HG02588 (cell line): ENCODE data around the gene MUCL3.
"Not testable (repeated sequence)": the region's sequence is repeated elsewhere in the genome, so short reads cannot be mapped to it uniquely, and the experiment has no call there.

ENCODE experiments used
- ATAC-seq: cut with Tn5 transposase; IDR thresholded peaks from one replicate; pipeline ENCODE4 v1.9.1; 2021; ENCODE audit warnings: mild to moderate bottlenecking, moderate library complexity; ENCODE audit not compliant: unreplicated experiment

MUCL3 gene

GRCh38 chr6:30912746-30913520 lies 27.8 kb upstream of the MUCL3 start:
- no peak for ATAC-seq

- ATAC-seq = peak; percentile 17
Measured at GRCh38 chr6:30913721-30914075, 27.1 kb upstream of the MUCL3 start.

GRCh38 chr6:30914076-30914853 lies 26.5 kb upstream of the MUCL3 start, which contains the start of gene VARS2:
TSS of gene VARS2 (plus strand) at chr6:30914238. CDS start at chr6:30914837, 599 bp downstream.
- ATAC-seq = peak; percentile 90

DNA sequence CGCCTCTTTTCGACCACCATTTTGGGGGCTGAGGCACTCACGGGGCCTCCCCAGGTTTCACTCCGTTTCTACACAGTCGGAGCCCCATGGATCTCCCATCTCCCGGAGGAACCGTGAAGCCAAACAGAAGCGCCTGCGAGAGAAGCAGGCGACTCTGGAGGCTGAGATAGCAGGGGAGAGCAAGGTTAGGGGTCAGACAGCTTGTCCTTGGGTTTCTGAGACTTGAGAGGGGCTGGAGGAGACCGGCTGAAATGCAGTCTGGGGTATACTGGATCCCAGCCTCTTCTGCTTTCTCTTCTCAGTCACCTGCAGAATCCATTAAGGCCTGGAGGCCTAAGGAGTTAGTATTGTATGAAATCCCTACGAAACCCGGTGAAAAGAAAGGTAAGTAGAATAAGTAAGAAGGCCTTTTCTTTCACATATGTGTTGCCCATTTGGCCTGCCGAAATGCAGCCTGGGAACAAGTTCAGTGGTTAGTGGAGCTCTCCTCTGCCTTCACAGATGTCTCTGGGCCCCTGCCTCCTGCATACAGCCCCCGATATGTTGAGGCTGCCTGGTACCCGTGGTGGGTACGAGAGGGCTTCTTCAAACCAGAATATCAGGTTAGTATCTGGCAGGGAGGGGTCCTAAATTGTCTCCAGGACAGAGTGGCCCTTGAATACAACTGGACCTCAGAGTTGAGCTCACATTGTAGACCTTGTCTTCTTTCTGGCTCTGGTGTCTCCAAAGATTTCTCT lies 25.8 kb upstream of the MUCL3 start:
- no peak for ATAC-seq

DNA sequence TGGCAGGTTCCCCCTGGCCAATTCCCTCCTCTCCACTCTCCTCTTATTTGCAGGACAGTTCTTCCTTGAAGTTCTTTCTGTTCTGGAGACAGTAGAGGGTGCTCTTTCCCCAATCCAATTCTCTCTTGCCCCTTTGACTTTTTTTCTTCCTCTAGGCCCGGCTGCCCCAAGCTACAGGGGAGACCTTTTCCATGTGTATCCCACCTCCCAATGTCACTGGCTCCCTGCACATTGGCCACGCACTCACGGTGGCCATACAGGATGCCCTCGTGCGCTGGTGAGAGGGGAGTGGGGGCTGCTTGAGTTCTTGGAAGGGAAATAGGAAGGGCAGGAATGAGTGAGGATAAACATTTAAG lies 25.2 kb upstream of the MUCL3 start:
- ATAC-seq = no peak

GRCh38 chr6:30917041-30917440 lies 23.7 kb upstream of the MUCL3 start:
- no peak for ATAC-seq

DNA sequence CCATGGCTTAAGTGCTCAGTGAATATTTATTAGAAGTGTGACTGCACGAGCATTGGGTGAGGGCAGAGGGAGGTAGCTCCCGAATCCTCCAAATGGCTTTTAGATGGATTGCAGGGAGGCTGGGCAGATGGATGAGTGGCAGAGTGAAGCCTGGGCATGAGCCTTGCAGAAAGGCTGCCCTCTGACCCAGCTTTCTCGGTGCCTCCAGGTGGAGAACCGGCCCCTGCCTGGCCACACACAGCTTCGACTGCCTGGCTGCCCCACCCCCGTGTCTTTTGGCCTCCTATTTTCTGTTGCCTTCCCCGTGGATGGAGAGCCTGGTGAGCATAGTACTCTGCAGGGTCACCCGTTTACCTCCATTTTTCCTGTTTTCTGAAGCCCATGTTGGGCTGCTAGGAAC lies 23.3 kb upstream of the MUCL3 start:
- ATAC-seq = no peak

DNA sequence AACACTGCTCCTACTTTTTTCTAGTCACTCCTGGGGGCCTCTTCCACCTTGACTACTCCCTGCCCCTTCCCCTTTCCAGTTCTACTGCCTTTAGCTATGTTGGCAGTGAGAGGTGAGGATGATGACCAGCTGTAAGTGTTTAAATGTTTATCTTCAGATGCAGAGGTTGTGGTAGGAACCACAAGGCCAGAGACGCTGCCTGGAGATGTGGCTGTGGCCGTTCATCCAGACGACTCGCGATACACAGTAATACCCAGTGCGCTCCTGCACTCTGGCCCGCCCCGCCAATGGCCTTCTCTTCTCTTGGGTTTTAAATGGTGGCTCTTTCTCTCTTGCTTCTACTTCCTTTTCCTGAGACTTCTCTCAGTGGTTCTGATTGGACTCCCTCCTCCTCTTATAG lies 22.1 kb upstream of the MUCL3 start:
- ATAC-seq = no peak

GRCh38 chr6:30922447-30922852 lies 18.3 kb upstream of the MUCL3 start:
- ATAC-seq = no peak

DNA sequence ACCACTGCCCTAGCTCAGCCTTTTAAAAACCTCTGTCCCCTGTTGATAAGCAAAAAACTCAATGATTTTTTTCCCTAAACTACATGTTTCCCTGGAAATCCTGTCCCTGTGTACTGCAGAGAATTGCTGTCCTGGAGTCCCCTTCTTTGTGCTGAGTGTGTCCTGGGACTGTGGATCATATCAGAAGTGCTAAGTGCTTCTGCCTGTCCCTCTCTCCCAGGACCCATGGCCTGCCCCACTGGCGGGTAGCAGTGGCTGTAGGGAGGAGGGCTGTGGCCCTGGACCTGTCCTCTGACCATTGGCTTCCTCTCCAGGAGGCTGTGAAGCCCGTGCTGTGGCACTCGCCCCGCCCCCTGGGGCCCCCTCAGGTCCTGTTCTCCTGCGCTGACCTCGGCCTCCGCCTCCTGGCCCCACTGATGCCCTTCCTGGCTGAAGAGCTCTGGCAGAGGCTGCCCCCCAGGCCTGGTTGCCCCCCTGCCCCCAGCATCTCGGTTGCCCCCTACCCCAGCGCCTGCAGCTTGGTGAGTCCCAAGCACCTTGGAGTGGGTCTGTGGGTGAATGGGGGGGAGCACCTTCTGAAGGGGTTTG lies 16.6 kb upstream of the MUCL3 start:
- ATAC-seq = not testable (repeated sequence)

DNA sequence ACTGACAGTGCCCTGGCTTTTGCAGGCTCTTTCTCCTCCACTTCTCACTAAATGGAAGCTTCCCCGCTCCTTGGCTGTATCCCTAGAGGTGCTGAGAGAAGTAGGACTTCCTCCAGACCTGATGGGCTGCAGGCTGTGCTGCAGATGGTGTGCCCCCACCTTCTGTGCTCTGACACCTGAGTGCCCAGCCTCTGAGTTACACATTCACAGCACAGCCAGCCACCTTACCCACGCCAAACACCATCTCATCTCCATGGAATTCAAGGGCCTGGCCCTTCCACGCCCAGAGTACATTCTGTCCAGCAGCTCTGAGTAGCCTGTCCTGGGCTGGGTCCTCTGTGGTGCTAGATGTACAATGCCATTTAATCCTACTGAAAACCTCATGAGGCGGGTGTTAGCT lies 14.1 kb upstream of the MUCL3 start:
- no peak for ATAC-seq

DNA sequence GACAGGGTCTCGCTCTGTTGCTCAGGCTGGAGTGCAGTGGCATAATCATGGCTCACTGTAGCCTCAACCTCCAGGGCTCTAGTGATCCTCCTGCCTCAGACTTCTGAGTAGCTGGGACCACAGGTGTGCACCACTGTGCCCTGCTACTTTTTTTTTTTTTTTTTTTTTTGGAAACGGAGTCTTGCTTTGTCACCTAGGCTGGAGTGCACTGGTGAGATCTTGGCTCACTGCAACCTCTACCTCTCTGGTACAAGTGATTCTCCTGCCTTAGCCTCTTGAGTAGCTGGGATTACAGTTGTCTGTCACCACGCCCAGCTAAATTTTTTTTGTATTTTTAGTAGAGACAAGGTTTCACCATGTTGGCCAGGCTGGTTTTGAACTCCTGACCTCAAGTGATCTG lies 13.7 kb upstream of the MUCL3 start:
- not testable (repeated sequence) for ATAC-seq

- ATAC-seq = no peak
Measured at GRCh38 chr6:30928677-30929076, 12.1 kb upstream of the MUCL3 start.

DNA sequence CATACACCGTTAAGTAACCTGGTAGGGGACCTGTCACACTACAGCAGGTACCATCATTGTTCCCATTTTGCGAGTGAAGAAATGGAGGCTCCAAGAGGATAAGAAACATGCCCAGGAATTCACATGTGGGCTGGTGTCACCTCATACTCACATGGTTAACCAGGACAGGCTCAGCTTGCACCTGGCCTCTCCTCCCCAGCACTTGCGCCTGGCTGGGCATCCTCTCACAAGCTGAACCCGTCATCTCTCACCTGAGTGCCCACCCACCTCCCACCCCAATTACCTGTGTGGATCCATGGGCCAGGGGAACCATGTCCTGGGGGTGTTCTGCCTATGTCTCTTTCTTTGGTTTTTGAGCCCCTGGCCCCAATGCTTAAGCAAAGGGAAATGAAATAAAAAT lies 10.3 kb upstream of the MUCL3 start:
- ATAC-seq = no peak

DNA sequence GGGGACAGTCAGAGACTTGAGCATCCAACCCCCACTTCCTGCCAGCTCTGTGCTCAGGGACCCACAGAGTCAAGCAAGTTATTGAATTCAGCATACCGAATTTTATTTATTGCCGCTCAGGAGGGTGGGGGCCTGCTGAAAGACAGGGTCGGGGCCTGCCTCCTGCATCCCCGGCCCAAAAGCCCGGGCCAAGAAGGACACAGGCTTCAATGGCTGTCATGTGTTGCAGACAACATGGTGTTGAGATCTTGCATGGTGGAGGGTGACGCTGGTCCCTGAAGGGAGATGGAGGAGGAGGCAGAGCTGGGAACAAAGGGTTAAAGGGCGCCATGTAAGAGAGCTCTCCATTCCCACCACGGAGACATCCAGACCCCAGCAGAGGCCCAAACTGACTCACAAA lies 9.5 kb upstream of the MUCL3 start:
- ATAC-seq = no peak

- no peak for ATAC-seq
Measured at GRCh38 chr6:30931969-30932645, 8.7 kb upstream of the MUCL3 start, which contains the start of gene SFTA2. TSS of gene SFTA2 (minus strand) at chr6:30932170. CDS start at chr6:30932096, 74 bp downstream.

DNA sequence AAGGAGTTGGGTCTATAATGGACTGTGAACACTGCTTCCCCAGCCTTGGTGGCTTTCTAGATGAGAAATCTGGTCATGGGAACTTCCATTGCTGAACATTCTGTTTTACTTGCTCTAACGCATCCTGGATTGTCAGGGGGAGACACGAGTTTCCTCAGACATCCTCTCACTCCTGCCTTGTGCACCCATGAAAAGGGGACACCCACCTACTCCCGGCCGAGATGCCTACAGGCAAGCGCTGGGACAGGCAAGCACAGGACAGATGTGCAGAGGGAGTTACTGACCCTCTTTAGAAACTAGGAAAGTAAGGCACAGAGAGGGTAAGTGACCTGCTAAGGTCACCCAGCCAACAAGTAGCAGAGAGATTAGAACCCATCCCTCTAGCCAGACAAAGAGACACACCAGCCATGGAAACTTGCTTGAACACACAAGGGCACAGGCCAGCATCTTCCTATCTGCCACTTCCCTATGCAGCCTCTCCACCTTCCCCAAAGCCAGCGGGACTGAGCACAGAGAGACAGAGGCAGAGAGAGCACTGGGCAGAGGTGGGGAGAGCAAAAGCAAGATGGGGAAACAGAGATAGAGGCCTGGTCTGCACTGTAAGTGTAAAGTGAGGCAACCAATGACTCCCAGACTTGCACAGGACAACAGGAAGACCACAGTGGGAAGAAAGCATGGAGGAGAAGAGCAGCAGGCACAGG lies 8.0 kb upstream of the MUCL3 start:
- ATAC-seq = no peak

DNA sequence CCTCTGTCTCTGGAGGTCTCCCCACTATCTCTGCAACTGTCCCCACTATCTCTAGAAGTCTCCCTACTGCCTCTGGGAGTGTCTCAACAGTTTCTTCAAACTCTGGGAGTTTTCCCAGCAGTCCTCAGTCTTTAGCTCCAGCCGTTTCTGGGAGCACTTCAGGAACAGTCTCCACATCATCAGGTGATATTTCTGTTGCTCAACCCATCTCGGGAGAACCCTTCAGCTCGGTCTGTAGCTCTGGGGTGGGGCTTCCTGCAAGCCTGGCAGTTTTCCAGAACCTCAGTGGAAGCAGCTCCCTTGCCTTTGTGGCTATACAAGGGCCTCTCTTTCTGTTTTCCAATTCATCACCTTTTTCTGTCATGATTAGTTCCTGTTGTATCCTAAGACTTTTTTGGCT lies 5.8 kb upstream of the MUCL3 start:
- ATAC-seq = no peak

DNA sequence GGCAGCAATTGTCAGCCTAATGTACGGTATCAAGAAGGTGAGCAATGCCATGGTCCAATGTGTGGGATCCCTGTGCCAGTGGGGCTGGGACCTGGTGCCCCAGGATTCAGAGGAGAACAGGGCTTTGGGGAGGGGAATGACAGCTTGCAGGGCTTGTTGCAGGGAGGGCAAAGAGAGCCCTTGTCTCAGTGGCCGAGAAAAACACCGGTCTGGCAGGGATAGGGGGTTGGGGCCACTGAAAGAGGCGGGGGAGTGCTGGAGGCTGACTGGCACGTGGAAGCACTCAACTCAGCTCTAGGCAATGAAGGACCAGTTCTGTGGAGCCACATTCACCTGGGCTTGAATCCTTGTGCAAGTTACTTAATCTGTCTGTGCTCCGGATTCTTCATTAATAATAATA lies 3.5 kb upstream of the MUCL3 start:
- ATAC-seq = no peak

GRCh38 chr6:30938730-30939129 lies 2.0 kb upstream of the MUCL3 start:
- ATAC-seq = no peak
